ENCODE results near the gene PLA2G15.

PLA2G15 gene

DNA sequence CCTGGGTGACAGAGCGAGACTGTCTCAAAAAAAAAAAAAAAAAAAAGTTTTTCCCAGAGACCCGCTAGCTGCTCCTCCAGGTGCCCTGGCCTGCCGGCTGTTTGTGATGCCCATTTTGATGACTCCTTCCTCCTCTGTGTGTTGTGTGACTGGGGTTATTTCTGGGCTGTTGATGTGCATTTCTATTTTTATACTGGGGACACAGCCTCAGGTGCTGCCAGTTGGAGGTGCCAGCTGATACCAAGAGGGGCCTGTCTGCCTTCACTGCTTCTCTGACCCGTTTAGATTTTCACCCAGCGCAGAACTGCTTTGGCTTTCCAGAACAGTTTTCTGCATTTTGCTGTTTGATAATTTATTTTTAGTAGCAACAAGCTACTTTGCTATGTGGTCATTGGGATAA, 6.7 kb downstream of the PLA2G15 start:
- POLR2A ChIA-PET, result interaction anchor here (0.9 kb wide), 1 partner anchor 12 kb away, joined by 3 read pairs; no protein-coding TSS in a partner anchor
- TF ChIP-seq, protein P1, sequence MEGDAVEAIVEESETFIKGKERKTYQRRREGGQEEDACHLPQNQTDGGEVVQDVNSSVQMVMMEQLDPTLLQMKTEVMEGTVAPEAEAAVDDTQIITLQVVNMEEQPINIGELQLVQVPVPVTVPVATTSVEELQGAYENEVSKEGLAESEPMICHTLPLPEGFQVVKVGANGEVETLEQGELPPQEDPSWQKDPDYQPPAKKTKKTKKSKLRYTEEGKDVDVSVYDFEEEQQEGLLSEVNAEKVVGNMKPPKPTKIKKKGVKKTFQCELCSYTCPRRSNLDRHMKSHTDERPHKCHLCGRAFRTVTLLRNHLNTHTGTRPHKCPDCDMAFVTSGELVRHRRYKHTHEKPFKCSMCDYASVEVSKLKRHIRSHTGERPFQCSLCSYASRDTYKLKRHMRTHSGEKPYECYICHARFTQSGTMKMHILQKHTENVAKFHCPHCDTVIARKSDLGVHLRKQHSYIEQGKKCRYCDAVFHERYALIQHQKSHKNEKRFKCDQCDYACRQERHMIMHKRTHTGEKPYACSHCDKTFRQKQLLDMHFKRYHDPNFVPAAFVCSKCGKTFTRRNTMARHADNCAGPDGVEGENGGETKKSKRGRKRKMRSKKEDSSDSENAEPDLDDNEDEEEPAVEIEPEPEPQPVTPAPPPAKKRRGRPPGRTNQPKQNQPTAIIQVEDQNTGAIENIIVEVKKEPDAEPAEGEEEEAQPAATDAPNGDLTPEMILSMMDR (IDR thresholded peaks at IDR 0.05; ENCODE audit: insufficient read depth, low read length, missing control alignments), result no peak
- CTCF ChIA-PET, result interaction anchor here (0.8 to 6.0 kb wide), 4 partner anchors 10 to 76 kb away, joined by 3 to 70 read pairs (median 6); partner anchors contain the start of gene SLC7A6
- no peak for DNase-seq (ENCODE audit: low read depth, low spot score)
- no peak overlapping the region for H3K4me3 ChIP-seq (ENCODE audit: low read depth, low read length)

DNA sequence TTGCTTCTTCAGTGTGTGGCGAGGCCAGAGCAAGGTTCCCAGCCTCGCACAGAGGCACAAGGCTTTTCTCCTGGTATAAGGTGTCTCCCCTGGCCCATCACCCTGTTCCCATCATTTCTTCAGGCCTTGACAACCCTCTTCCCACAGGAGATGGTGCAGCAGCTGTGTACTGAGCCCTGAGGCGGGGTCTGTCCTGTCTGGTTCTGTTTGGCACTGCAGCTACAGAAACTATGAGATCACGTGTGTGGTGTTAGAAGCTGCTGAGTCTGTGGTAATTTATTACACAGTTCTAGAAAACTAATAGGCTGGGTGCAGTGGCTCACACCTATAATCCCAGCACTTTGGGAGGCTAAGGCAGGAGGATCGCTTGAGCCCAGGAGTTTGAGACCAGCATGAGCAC, 7.2 kb downstream of the PLA2G15 start:
- CTCF ChIA-PET, result interaction anchor here (1.4 to 6.0 kb wide), 3 partner anchors 10 to 76 kb away, joined by 5 to 70 read pairs (median 6); partner anchors contain the start of gene SLC7A6
- TF ChIP-seq, protein P1 (IDR thresholded peaks at IDR 0.05; ENCODE audit: insufficient read depth, low read length, missing control alignments), result no peak

GRCh38 chr16:68253721-68254120, 8.5 kb downstream of the PLA2G15 start:
- POLR2A ChIA-PET, result no interaction called here
- DNase-seq (ENCODE audit: low read depth, low spot score), result no peak
- CTCF ChIA-PET, result interaction anchor here (6.0 kb wide), 1 partner anchor 9 kb away, joined by 70 read pairs; the partner anchor contains the start of gene SLC7A6
- no peak overlapping the region for H3K4me3 ChIP-seq (ENCODE audit: low read depth, low read length)
- TF ChIP-seq, protein P1 (IDR thresholded peaks at IDR 0.05; ENCODE audit: insufficient read depth, low read length, missing control alignments), result no peak

More for the DNA sequence above, 7.2 kb downstream of the PLA2G15 start:
- POLR2A ChIA-PET, result no interaction called here
- no peak for DNase-seq (ENCODE audit: low read depth, low spot score)
- no peak overlapping the region for H3K4me3 ChIP-seq (ENCODE audit: low read depth, low read length)

DNA sequence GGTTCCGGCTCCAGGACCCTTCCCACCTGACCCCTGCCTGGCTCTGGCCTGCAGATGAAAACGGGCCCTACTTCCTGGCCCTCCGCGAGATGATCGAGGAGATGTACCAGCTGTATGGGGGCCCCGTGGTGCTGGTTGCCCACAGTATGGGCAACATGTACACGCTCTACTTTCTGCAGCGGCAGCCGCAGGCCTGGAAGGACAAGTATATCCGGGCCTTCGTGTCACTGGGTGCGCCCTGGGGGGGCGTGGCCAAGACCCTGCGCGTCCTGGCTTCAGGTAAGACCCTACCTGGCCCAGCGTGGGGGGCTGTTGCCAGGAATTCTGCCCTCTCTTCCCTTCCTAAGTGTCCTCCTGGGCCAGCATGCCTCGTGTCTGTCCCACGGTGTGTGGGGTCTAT, 10.5 kb downstream of the PLA2G15 start:
- ChIA-PET CTCF (interaction anchor here (1.4 to 6.0 kb wide), 3 partner anchors 7 to 73 kb away, joined by 3 to 70 read pairs (median 8); partner anchors contain the start of gene SLC7A6), POLR2A (no interaction called here)
- TF ChIP-seq, protein P1 (IDR thresholded peaks at IDR 0.05; ENCODE audit: insufficient read depth, low read length, missing control alignments), result no peak
- H3K4me3 ChIP-seq (ENCODE audit: low read depth, low read length), result no peak overlapping the region
- DNase-seq (ENCODE audit: low read depth, low spot score), result no peak

GRCh38 chr16:68257251-68257905, 12.2 kb downstream of the PLA2G15 start:
- CTCF ChIA-PET, result interaction anchor here (1.0 to 8.9 kb wide), 8 partner anchors 8 to 82 kb away, joined by 3 to 374 read pairs (median 4); partner anchors contain the start of gene PLA2G15
- H3K4me3 ChIP-seq (ENCODE audit: low read depth, low read length), result no peak overlapping the region
- POLR2A ChIA-PET, result interaction anchor here (0.9 to 1.2 kb wide), 2 partner anchors 20 to 71 kb away, joined by 3 read pairs; no protein-coding TSS in a partner anchor
- no peak for DNase-seq (ENCODE audit: low read depth, low spot score)
- TF ChIP-seq, protein P1 (IDR thresholded peaks at IDR 0.05; ENCODE audit: insufficient read depth, low read length, missing control alignments), result no peak
